Measurements from ENCODE around the gene MORN4. TPM values are rescaled to one million over a fixed set of nuclear protein-coding genes. Genes with fewer than 3 reads are reported as not detected.
A peak's percentile ranks its signal among the peaks of the same experiment; 100 is the strongest.

Gene MORN4
- polyA plus RNA-seq, 1 donor (not counting 4 experiments of a cell fraction or from before 2014, with no cell fraction given): 9.1 TPM

- Histone ChIP-seq H2AFZ (ENCODE audit: control insufficient read depth, low read length) (no peak overlapping the region), H3K27me3 (ENCODE audit: control insufficient read depth, extremely low read depth, insufficient read depth, low read length) (no peaks in the 10 kb centered on the region), H3K9ac (ENCODE audit: control insufficient read depth, extremely low read depth, insufficient read depth, low read length) (no peak overlapping the region), H3K9me1 (ENCODE audit: control insufficient read depth, extremely low read depth, insufficient read depth, low read length) (no peaks in the 10 kb centered on the region), H3K79me2 (ENCODE audit: control insufficient read depth, insufficient read depth, low read length) (no peaks in the 10 kb centered on the region), H3K4me1 (ENCODE audit: control insufficient read depth, extremely low read depth, insufficient read depth, low read length) (peaks cover 49% of the 10 kb centered on the region), H3K4me3 (ENCODE audit: control insufficient read depth in 2 of 3, extremely low read depth in 1 of 3, insufficient read depth in 2 of 3, low read depth in 1 of 3, low read length in 3 of 3) (no peak overlapping the region), H3K27ac (ENCODE audit: control insufficient read depth, insufficient read depth, low read length) (peak overlapping the region; percentile 20), H4K20me1 (ENCODE audit: control insufficient read depth, extremely low read depth, insufficient read depth, low read length) (no peaks in the 10 kb centered on the region), H3K9me3 (ENCODE audit: control insufficient read depth, low read depth, low read length) (no peaks in the 10 kb centered on the region), H3K4me2 (ENCODE audit: control insufficient read depth, extremely low read depth, insufficient read depth, low read depth, low read length) (peak overlapping the region; percentile 62), H3K36me3 (ENCODE audit: control insufficient read depth in 2 of 2, extremely low read depth in 1 of 2, insufficient read depth in 2 of 2, low read length in 2 of 2) (no peaks in the 10 kb centered on the region)
- dilution Hi-C loops (cut with MboI; ENCODE audit: extremely low pct_ligation_motif_present, low sequenced_read_pairs): no loop called here
- no peak for FAIRE-seq
- DNase-seq (ENCODE audit: low read depth, low spot score): no peak
- TF ChIP-seq EZH2 (IDR thresholded peaks at IDR 0.05; ENCODE audit: low read length) (no peak), CTCF (optimal IDR thresholded peaks at IDR 0.05 in 1 of 3, IDR thresholded peaks at IDR 0.05 in 1 of 3, conservative IDR thresholded peaks at IDR 0.05 in 1 of 3; ENCODE audit: extremely low read depth in 1 of 3, insufficient read depth in 2 of 3, low read length in 3 of 3) (no peak)
Measured at GRCh38 chr10:97575127-97575668, 58.1 kb downstream of the MORN4 start.

- dilution Hi-C loops (cut with MboI; ENCODE audit: extremely low pct_ligation_motif_present, low sequenced_read_pairs): no loop called here
- Histone ChIP-seq H3K36me3 (ENCODE audit: control insufficient read depth in 2 of 2, extremely low read depth in 1 of 2, insufficient read depth in 2 of 2, low read length in 2 of 2) (peaks cover 1 to 4% of the 10 kb centered on the region in 2 experiments), H3K4me2 (ENCODE audit: control insufficient read depth, extremely low read depth, insufficient read depth, low read depth, low read length) (peak overlapping the region; percentile 62), H4K20me1 (ENCODE audit: control insufficient read depth, extremely low read depth, insufficient read depth, low read length) (no peaks in the 10 kb centered on the region), H3K4me3 (ENCODE audit: control insufficient read depth in 2 of 3, extremely low read depth in 1 of 3, insufficient read depth in 2 of 3, low read depth in 1 of 3, low read length in 3 of 3) (no peak overlapping the region), H3K27me3 (ENCODE audit: control insufficient read depth, extremely low read depth, insufficient read depth, low read length) (no peaks in the 10 kb centered on the region), H3K9me1 (ENCODE audit: control insufficient read depth, extremely low read depth, insufficient read depth, low read length) (no peaks in the 10 kb centered on the region), H3K4me1 (ENCODE audit: control insufficient read depth, extremely low read depth, insufficient read depth, low read length) (peaks cover 56% of the 10 kb centered on the region), H3K9ac (ENCODE audit: control insufficient read depth, extremely low read depth, insufficient read depth, low read length) (no peak overlapping the region), H2AFZ (ENCODE audit: control insufficient read depth, low read length) (no peak overlapping the region), H3K79me2 (ENCODE audit: control insufficient read depth, insufficient read depth, low read length) (no peaks in the 10 kb centered on the region), H3K27ac (ENCODE audit: control insufficient read depth, insufficient read depth, low read length) (peak overlapping the region; percentile 20), H3K9me3 (ENCODE audit: control insufficient read depth, low read depth, low read length) (no peaks in the 10 kb centered on the region)
- FAIRE-seq (peak; percentile 99), DNase-seq (ENCODE audit: low read depth, low spot score) (peak; percentile 97)
- no peak for TF ChIP-seq CTCF (optimal IDR thresholded peaks at IDR 0.05 in 1 of 3, IDR thresholded peaks at IDR 0.05 in 1 of 3, conservative IDR thresholded peaks at IDR 0.05 in 1 of 3; ENCODE audit: extremely low read depth in 1 of 3, insufficient read depth in 2 of 3, low read length in 3 of 3)
- no peak for TF ChIP-seq EZH2 (IDR thresholded peaks at IDR 0.05; ENCODE audit: low read length)
Measured at GRCh38 chr10:97574374-97575126, 58.8 kb downstream of the MORN4 start.
